HepG2 (cell line): ENCODE data around the gene NMNAT1. TPM values are rescaled to one million over a fixed set of nuclear protein-coding genes. Genes with fewer than 3 reads are reported as not detected.

Experiments used
- HNF1A ChIP-seq, 2 experiments: sonication (generic) in 1 of 2; formaldehyde crosslinking in 1 of 2; IDR thresholded peaks; 2 replicates each; pipeline versions ENCODE4 v1.4.0 to v1.6.1; 2016 to 2020; ENCODE audit warnings: borderline replicate concordance in 1 of 2, low read depth in 1 of 2, mild to moderate bottlenecking in 1 of 2, missing genetic modification reagents in 1 of 2
- NFE2 ChIP-seq: sonication (generic); formaldehyde crosslinking; IDR thresholded peaks from 2 replicates; pipeline ENCODE4 v1.4.0; 2020; ENCODE audit warnings: missing genetic modification reagents
- TBX3 ChIP-seq: fragments of 450-650 bp; IDR thresholded peaks from 2 replicates; pipeline ENCODE4 v1.6.1; 2017; ENCODE audit warnings: antibody characterized with exemption, mild to moderate bottlenecking, inconsistent platforms, borderline replicate concordance
- XRCC5 ChIP-seq: fragments of 200-400 bp; formaldehyde crosslinking; optimal IDR thresholded peaks from 2 replicates; pipeline ENCODE3; 2017; ENCODE audit warnings: mild to moderate bottlenecking, low read length
- ZBTB25 ChIP-seq: IDR thresholded peaks from 2 replicates; pipeline ENCODE4 v1.6.1; 2018; ENCODE audit warnings: missing genetic modification reagents
- ZFP36 ChIP-seq: fragments of 150-350 bp; IDR thresholded peaks from 2 replicates; pipeline ENCODE4 v1.6.1; 2018; ENCODE audit warnings: borderline replicate concordance, low read length, low read depth; ENCODE audit not compliant: partially characterized antibody
- ZNF230 ChIP-seq: sonication (generic); formaldehyde crosslinking; IDR thresholded peaks from 2 replicates; pipeline ENCODE4 v1.4.0; 2020; ENCODE audit warnings: mild to moderate bottlenecking, missing genetic modification reagents
- ZNF234 ChIP-seq: sonication (generic); formaldehyde crosslinking; conservative IDR thresholded peaks from 2 replicates; pipeline ENCODE4 v1.5.1; 2020; ENCODE audit warnings: mild to moderate bottlenecking, missing genetic modification reagents
- ZNF318 ChIP-seq: sonication (generic); formaldehyde crosslinking; IDR thresholded peaks from 2 replicates; pipeline ENCODE4 v1.4.0; 2020; ENCODE audit warnings: mild to moderate bottlenecking, missing genetic modification reagents
- ZNF660 ChIP-seq: sonication (generic); formaldehyde crosslinking; IDR thresholded peaks from 2 replicates; pipeline ENCODE4 v1.5.1; 2020; ENCODE audit warnings: mild to moderate bottlenecking, low read depth, missing genetic modification reagents, borderline replicate concordance
- ZNF766 ChIP-seq: sonication (generic); formaldehyde crosslinking; IDR thresholded peaks from 2 replicates; pipeline ENCODE4 v1.5.0; 2020; ENCODE audit warnings: missing genetic modification reagents, borderline replicate concordance
- ZNF781 ChIP-seq: sonication (generic); formaldehyde crosslinking; IDR thresholded peaks from 2 replicates; pipeline ENCODE4 v1.5.1; 2020; ENCODE audit warnings: borderline replicate concordance, mild to moderate bottlenecking, missing genetic modification reagents; ENCODE audit errors: not compliant biosample characterization
- ZSCAN12 ChIP-seq: sonication (generic); formaldehyde crosslinking; IDR thresholded peaks from 2 replicates; pipeline ENCODE4 v1.9.0; 2021; ENCODE audit warnings: mild to moderate bottlenecking, missing genetic modification reagents
- ZSCAN22 ChIP-seq: sonication (generic); formaldehyde crosslinking; IDR thresholded peaks from 2 replicates; pipeline ENCODE4 v1.4.0; 2020; ENCODE audit warnings: mild to moderate bottlenecking, missing genetic modification reagents
- polyA plus RNA-seq, 8 experiments: library from polyadenylated mRNA; depleted of rRNA in 3 of 8; stranded (reverse) in 7 of 8; unstranded in 1 of 8; fragments of >200 nt; fragmentation: Illumina TruSeq in 4 of 8; extraction: Trizol in 4 of 8; gene quantifications; 2 replicates each; pipeline versions ENCODE4 v1.2.1 to v1.2.3, GENCODE V29; 2011 to 2016; ENCODE audit warnings: low read depth in 4 of 8, missing spikeins in 1 of 8, mixed read lengths in 1 of 8; ENCODE audit not compliant: insufficient read depth in 1 of 8
- total RNA-seq, 5 experiments: library from RNA; depleted of rRNA; stranded (reverse); fragments of >200 nt; fragmentation: Illumina TruSeq; extraction: Trizol; gene quantifications; 2 replicates each; pipeline ENCODE4 v1.2.3, GENCODE V29; 2016; ENCODE audit warnings: low read depth in 1 of 5

The NMNAT1 gene
- total and polyA plus RNA-seq, 2 of the 13 experiments (the other 11 are each of a cell fraction or from before 2014, with no cell fraction given), result 5.6 to 12.2 TPM

GRCh38 chr1:10032590-10033358, 89.5 kb downstream of the NMNAT1 start, which contains the start of gene UBE4B (continued):
- no peak for TF ChIP-seq HNF1A (IDR thresholded peaks at IDR 0.05; ENCODE audit: low read depth)
- TF ChIP-seq HNF1A (CRISPR knock-in tag; IDR thresholded peaks at IDR 0.05; ENCODE audit: borderline replicate concordance), result peak; percentile 51; the same call in 1 of the 2 replicates
- peak; percentile 83 for TF ChIP-seq XRCC5
- TF ChIP-seq TBX3, result no peak
- no peak for TF ChIP-seq ZNF318
- no peak for TF ChIP-seq ZNF660
- TF ChIP-seq ZSCAN22, result no peak
- no peak; the same call in 1 of the 2 replicates for TF ChIP-seq ZBTB25
- no peak for TF ChIP-seq ZNF230
- no peak for TF ChIP-seq ZNF781 (CRISPR knock-in tag)
- no peak for TF ChIP-seq ZSCAN12
- TF ChIP-seq NFE2 (CRISPR knock-in tag), result no peak
- no peak for TF ChIP-seq ZNF234 (CRISPR knock-in tag)
- 0 out of 2 replicates have a peak, but pooled peaks have one; percentile 51 for TF ChIP-seq ZNF766 (CRISPR knock-in tag)
- TF ChIP-seq ZFP36, result no peak
